Amniotic stem cell (primary cell): Measurements from ENCODE around the gene CUEDC2.
"Not testable (repeated sequence)": the region's sequence is repeated elsewhere in the genome, so short reads cannot be mapped to it uniquely, and the experiment has no call there.

ENCODE experiments used
- DNase-seq: peaks from one replicate; lab custom pipeline; 2025; lab: John Stamatoyannopoulos, UW

CUEDC2 gene

GRCh38 chr10:102454662-102455487 lies 22.5 kb upstream of the CUEDC2 start:
- not testable (repeated sequence) for DNase-seq

- no peak for DNase-seq
These were observed 21.1 kb upstream of the CUEDC2 start for GRCh38 chr10:102453502-102453901.

GRCh38 chr10:102452672-102453340 lies 20.4 kb upstream of the CUEDC2 start:
- DNase-seq: no peak

GRCh38 chr10:102451105-102451969 lies 19.0 kb upstream of the CUEDC2 start, which contains the start of gene C10orf95:
Gene C10orf95, minus strand, starts transcription at chr10:102451543. Its CDS starts 450 bp downstream, at chr10:102451093.
- DNase-seq: no peak

- no peak for DNase-seq
These were observed 18.2 kb upstream of the CUEDC2 start for GRCh38 chr10:102450374-102451104.

GRCh38 chr10:102450124-102450373 lies 17.7 kb upstream of the CUEDC2 start:
- DNase-seq: no peak

- no peak for DNase-seq
These were observed 17.1 kb upstream of the CUEDC2 start for GRCh38 chr10:102449321-102450123.

- DNase-seq: no peak
These were observed 12.5 kb upstream of the CUEDC2 start for GRCh38 chr10:102444851-102445250.

GRCh38 chr10:102438374-102438773 lies 6.0 kb upstream of the CUEDC2 start:
- DNase-seq: no peak

- DNase-seq: no peak
These were observed 5.1 kb upstream of the CUEDC2 start for GRCh38 chr10:102437515-102437914.

- no peak for DNase-seq
These were observed 3.9 kb upstream of the CUEDC2 start for GRCh38 chr10:102436312-102436711.

- no peak for DNase-seq
These were observed 3.3 kb upstream of the CUEDC2 start for GRCh38 chr10:102435529-102436233.

- DNase-seq: no peak
These were observed 2.7 kb upstream of the CUEDC2 start for GRCh38 chr10:102435133-102435497.

GRCh38 chr10:102434394-102435132 lies 2.2 kb upstream of the CUEDC2 start:
- no peak for DNase-seq

GRCh38 chr10:102433619-102434046 lies 1.3 kb upstream of the CUEDC2 start:
- DNase-seq: no peak

GRCh38 chr10:102431452-102432124 lies 786 bp downstream of the CUEDC2 start:
- no peak for DNase-seq

GRCh38 chr10:102429468-102429867 lies 2.9 kb downstream of the CUEDC2 start:
- no peak for DNase-seq

GRCh38 chr10:102426803-102427287 lies 5.5 kb downstream of the CUEDC2 start:
- no peak for DNase-seq

GRCh38 chr10:102425444-102425843 lies 6.9 kb downstream of the CUEDC2 start:
- DNase-seq: no peak
